ENCODE results near the gene STAC.
"Not testable (repeated sequence)": the region's sequence is repeated elsewhere in the genome, so short reads cannot be mapped to it uniquely, and the experiment has no call there.

The STAC gene

GRCh38 chr3:36408146-36408545 is 27.8 kb downstream of the STAC start:
- peak; percentile 2 for DNase-seq (ENCODE audit: low read depth, low spot score)
- H3K4me3 ChIP-seq (ENCODE audit: low read length), result no peak overlapping the region

GRCh38 chr3:36409862-36410261 is 29.6 kb downstream of the STAC start:
- DNase-seq (ENCODE audit: low read depth, low spot score), result no peak

GRCh38 chr3:36411587-36411986 is 31.3 kb downstream of the STAC start:
- no peak for DNase-seq (ENCODE audit: low read depth, low spot score)
- H3K4me3 ChIP-seq (ENCODE audit: low read length), result no peak overlapping the region

More at GRCh38 chr3:36409862-36410261, 29.6 kb downstream of the STAC start:
- no peak overlapping the region for H3K4me3 ChIP-seq (ENCODE audit: low read length)

GRCh38 chr3:36416599-36416998 is 36.3 kb downstream of the STAC start:
- no peak for DNase-seq (ENCODE audit: low read depth, low spot score)
- no peak overlapping the region for H3K4me3 ChIP-seq (ENCODE audit: low read length)

- no peak for DNase-seq (ENCODE audit: low read depth, low spot score)
- H3K4me3 ChIP-seq (ENCODE audit: low read length), result no peak overlapping the region
These were observed 36.9 kb downstream of the STAC start for GRCh38 chr3:36417237-36417636.

GRCh38 chr3:36418296-36418695 is 38.0 kb downstream of the STAC start:
- DNase-seq (ENCODE audit: low read depth, low spot score), result no peak

GRCh38 chr3:36428445-36428844 is 48.1 kb downstream of the STAC start:
- H3K4me3 ChIP-seq (ENCODE audit: low read length), result no peak overlapping the region
- no peak for DNase-seq (ENCODE audit: low read depth, low spot score)

More at GRCh38 chr3:36418296-36418695, 38.0 kb downstream of the STAC start:
- H3K4me3 ChIP-seq (ENCODE audit: low read length), result no peak overlapping the region

GRCh38 chr3:36429986-36430485 is 49.7 kb downstream of the STAC start:
- no peak overlapping the region for H3K4me3 ChIP-seq (ENCODE audit: low read length)
- no peak for DNase-seq (ENCODE audit: low read depth, low spot score)

GRCh38 chr3:36433511-36433910 is 53.2 kb downstream of the STAC start:
- no peak for DNase-seq (ENCODE audit: low read depth, low spot score)
- H3K4me3 ChIP-seq (ENCODE audit: low read length), result no peak overlapping the region

GRCh38 chr3:36434687-36435426 is 54.6 kb downstream of the STAC start:
- no peak for DNase-seq (ENCODE audit: low read depth, low spot score)
- no peak overlapping the region for H3K4me3 ChIP-seq (ENCODE audit: low read length)

GRCh38 chr3:36443028-36443686 is 62.9 kb downstream of the STAC start:
- no peak for DNase-seq (ENCODE audit: low read depth, low spot score)
- no peak overlapping the region for H3K4me3 ChIP-seq (ENCODE audit: low read length)

- H3K4me3 ChIP-seq (ENCODE audit: low read length), result no peak overlapping the region
- DNase-seq (ENCODE audit: low read depth, low spot score), result no peak
These were observed 64.6 kb downstream of the STAC start for GRCh38 chr3:36444909-36445308.

- no peak for DNase-seq (ENCODE audit: low read depth, low spot score)
- no peak overlapping the region for H3K4me3 ChIP-seq (ENCODE audit: low read length)
These were observed 66.0 kb downstream of the STAC start for GRCh38 chr3:36446276-36446675.

GRCh38 chr3:36447061-36447460 is 66.8 kb downstream of the STAC start:
- no peak overlapping the region for H3K4me3 ChIP-seq (ENCODE audit: low read length)
- no peak for DNase-seq (ENCODE audit: low read depth, low spot score)

GRCh38 chr3:36451816-36452215 is 71.5 kb downstream of the STAC start:
- no peak for DNase-seq (ENCODE audit: low read depth, low spot score)

GRCh38 chr3:36453213-36453612 is 72.9 kb downstream of the STAC start:
- not testable (repeated sequence) for DNase-seq (ENCODE audit: low read depth, low spot score); H3K4me3 ChIP-seq (ENCODE audit: low read length)

More at GRCh38 chr3:36451816-36452215, 71.5 kb downstream of the STAC start:
- H3K4me3 ChIP-seq (ENCODE audit: low read length), result no peak overlapping the region

GRCh38 chr3:36453896-36454295 is 73.6 kb downstream of the STAC start:
- not testable (repeated sequence) for H3K4me3 ChIP-seq (ENCODE audit: low read length); DNase-seq (ENCODE audit: low read depth, low spot score)

- no peak for DNase-seq (ENCODE audit: low read depth, low spot score)
- no peak overlapping the region for H3K4me3 ChIP-seq (ENCODE audit: low read length)
These were observed 75.1 kb downstream of the STAC start for GRCh38 chr3:36455406-36455805.

- H3K4me3 ChIP-seq (ENCODE audit: low read length), result no peak overlapping the region
- DNase-seq (ENCODE audit: low read depth, low spot score), result no peak
These were observed 76.5 kb downstream of the STAC start for GRCh38 chr3:36456784-36457183.

GRCh38 chr3:36457667-36458066 is 77.4 kb downstream of the STAC start:
- no peak for DNase-seq (ENCODE audit: low read depth, low spot score)
- no peak overlapping the region for H3K4me3 ChIP-seq (ENCODE audit: low read length)
